Neural cell (in vitro differentiated cells): Measurements from ENCODE around the gene TOB1. TPM values are rescaled to one million over a fixed set of nuclear protein-coding genes. Genes with fewer than 3 reads are reported as not detected.

ENCODE experiments used
- H2AFZ ChIP-seq: fragments of 200-600, 300-800 bp; sonication (generic), shearing (Covaris generic); 2 replicates; pipeline ENCODE4 v1.6.0; 2014; ENCODE audit warnings: low read depth, mild to moderate bottlenecking, antibody characterized with exemption, low read length, moderate library complexity
- H3F3A ChIP-seq: fragments of 200-600 bp; shearing (Covaris generic); 2 replicates; pipeline ENCODE4 v1.6.1; 2016; ENCODE audit warnings: mild to moderate bottlenecking, moderate library complexity, mixed read lengths, antibody characterized with exemption, low read length; ENCODE audit not compliant: insufficient read depth, poor library complexity, severe bottlenecking
- H3K27ac ChIP-seq: fragments of 200-600, 300-800 bp; sonication (generic), shearing (Covaris generic); 2 replicates; pipeline ENCODE4 v1.5.1; 2014; ENCODE audit warnings: mild to moderate bottlenecking, low read length, moderate library complexity
- H3K27me3 ChIP-seq: fragments of 300-800, 200-600 bp; sonication (generic), shearing (Covaris generic); 2 replicates; pipeline ENCODE4 v1.6.0; 2014; ENCODE audit warnings: mild to moderate bottlenecking, low read depth, low read length, moderate library complexity; ENCODE audit not compliant: insufficient read depth
- H3K36me3 ChIP-seq: fragments of 300-800, 200-600 bp; sonication (generic), shearing (Covaris generic); 2 replicates; pipeline ENCODE4 v1.5.1; 2014; ENCODE audit warnings: mild to moderate bottlenecking, antibody characterized with exemption, low read length, moderate library complexity; ENCODE audit not compliant: insufficient read depth
- H3K4me2 ChIP-seq: fragments of 300-800, 200-600 bp; sonication (generic), shearing (Covaris generic); 2 replicates; pipeline ENCODE4 v1.6.0; 2014; ENCODE audit warnings: mild to moderate bottlenecking, low read length
- H3K4me3 ChIP-seq: fragments of 300-800, 200-600 bp; sonication (generic), shearing (Covaris generic); 2 replicates; pipeline ENCODE4 v1.5.1; 2014; ENCODE audit warnings: mild to moderate bottlenecking, low read length, moderate library complexity
- H3K79me2 ChIP-seq: fragments of 200-600 bp; shearing (Covaris generic); replicated peaks from 2 replicates; pipeline ENCODE4 v1.6.0; 2014; ENCODE audit warnings: mild to moderate bottlenecking, low read length, moderate library complexity; ENCODE audit not compliant: insufficient read depth
- H3K9ac ChIP-seq: fragments of 300-800, 200-600 bp; sonication (generic), shearing (Covaris generic); 2 replicates; pipeline ENCODE4 v1.6.1; 2016; ENCODE audit warnings: mild to moderate bottlenecking, low read length, mixed read lengths
- H3K9me2 ChIP-seq: fragments of 200-600 bp; shearing (Covaris generic); 2 replicates; pipeline ENCODE4 v1.6.1; 2016; ENCODE audit warnings: mild to moderate bottlenecking, low read length, mixed read lengths; ENCODE audit not compliant: insufficient read depth
- H3K9me3 ChIP-seq: fragments of 200-600, 300-800 bp; sonication (generic), shearing (Covaris generic); 2 replicates; pipeline ENCODE4 v1.6.1; 2016; ENCODE audit warnings: mild to moderate bottlenecking, mixed run types, low read length, moderate library complexity, mixed read lengths
- H4K20me1 ChIP-seq: fragments of 200-600 bp; shearing (Covaris generic); 2 replicates; pipeline ENCODE4 v1.6.1; 2016; ENCODE audit warnings: mild to moderate bottlenecking, mixed run types; ENCODE audit not compliant: insufficient read depth
- CTCF ChIP-seq: fragments of 450-650 bp; IDR thresholded peaks from 2 replicates; pipeline ENCODE4 v1.5.1; 2014; ENCODE audit warnings: antibody characterized with exemption, mild to moderate bottlenecking, moderate library complexity; ENCODE audit not compliant: poor library complexity, severe bottlenecking
- EP300 ChIP-seq: fragments of 450-650 bp; conservative IDR thresholded peaks from 2 replicates; pipeline ENCODE4 v1.6.1; 2014; ENCODE audit warnings: antibody characterized with exemption, mild to moderate bottlenecking, moderate library complexity; ENCODE audit not compliant: poor library complexity, severe bottlenecking
- MXI1 ChIP-seq: fragments of 450-650 bp; conservative IDR thresholded peaks from 2 replicates; pipeline ENCODE4 v1.6.1; 2014; ENCODE audit warnings: antibody characterized with exemption, mild to moderate bottlenecking; ENCODE audit not compliant: poor library complexity, severe bottlenecking
- POLR2AphosphoS5 ChIP-seq: IDR thresholded peaks from 2 replicates; pipeline ENCODE4 v1.6.1; 2012
- RAD21 ChIP-seq: fragments of 450-650 bp; conservative IDR thresholded peaks from 2 replicates; pipeline ENCODE4 v1.6.1; 2014; ENCODE audit warnings: antibody characterized with exemption, mild to moderate bottlenecking, moderate library complexity
- REST ChIP-seq: IDR thresholded peaks from 2 replicates; pipeline ENCODE4 v1.6.1; 2012; ENCODE audit warnings: borderline replicate concordance
- SMC3 ChIP-seq: fragments of 450-650 bp; conservative IDR thresholded peaks from 2 replicates; pipeline ENCODE4 v1.6.1; 2014; ENCODE audit warnings: antibody characterized with exemption, mild to moderate bottlenecking, moderate library complexity; ENCODE audit not compliant: poor library complexity
- TAF1 ChIP-seq: IDR thresholded peaks from 2 replicates; pipeline ENCODE4 v1.6.1; 2012; ENCODE audit warnings: low read depth
- polyA plus RNA-seq: library from polyadenylated mRNA; depleted of rRNA; stranded (reverse); fragments of >200 nt; gene quantifications from 2 replicates; pipeline ENCODE4 v1.2.3, GENCODE V29; 2014

TOB1 gene
- polyA plus RNA-seq, 1 donor from 2014 or later: 8.9 TPM

GRCh38 chr17:50847566-50847965, 18.6 kb downstream of the TOB1 start:
- H4K20me1 ChIP-seq: no peaks in the 10 kb centered on the region
- H2AFZ ChIP-seq: no peak overlapping the region
- H3K27ac ChIP-seq: no peak overlapping the region
- no peaks in the 10 kb centered on the region for H3F3A ChIP-seq
- no peaks in the 10 kb centered on the region for H3K9me3 ChIP-seq
- H3K36me3 ChIP-seq: no peaks in the 10 kb centered on the region
- no peaks in the 10 kb centered on the region for H3K79me2 ChIP-seq
- H3K27me3 ChIP-seq: no peaks in the 10 kb centered on the region
- no peak overlapping the region for H3K4me3 ChIP-seq
- no peak overlapping the region for H3K4me2 ChIP-seq
- no peak for TF ChIP-seq REST
- TF ChIP-seq CTCF: no peak
- TF ChIP-seq MXI1: no peak
- TF ChIP-seq POLR2AphosphoS5: no peak
- no peak for TF ChIP-seq EP300
- no peak for TF ChIP-seq TAF1
- TF ChIP-seq RAD21: no peak
- TF ChIP-seq SMC3: no peak
- H3K9ac ChIP-seq: no peak overlapping the region
- no peaks in the 10 kb centered on the region for H3K9me2 ChIP-seq

GRCh38 chr17:50845240-50846147, 20.7 kb downstream of the TOB1 start:
- no peak for TF ChIP-seq POLR2AphosphoS5
- TF ChIP-seq SMC3: no peak
- no peak for TF ChIP-seq CTCF
- TF ChIP-seq MXI1: no peak
- Histone ChIP-seq H3K9me2 (no peaks in the 10 kb centered on the region), H3K9me3 (no peaks in the 10 kb centered on the region), H3K9ac (no peak overlapping the region), H3K79me2 (no peaks in the 10 kb centered on the region), H3K4me2 (no peak overlapping the region), H3K36me3 (no peaks in the 10 kb centered on the region), H2AFZ (no peak overlapping the region), H3K27ac (no peak overlapping the region), H3F3A (no peaks in the 10 kb centered on the region), H3K4me3 (no peak overlapping the region), H4K20me1 (no peaks in the 10 kb centered on the region), H3K27me3 (no peaks in the 10 kb centered on the region)
